AG04450 (cell line): ENCODE measurements around the gene RANBP1. TPM values are rescaled to one million over a fixed set of nuclear protein-coding genes. Genes with fewer than 3 reads are reported as not detected.

Experiments
- CTCF ChIA-PET: fragments of 300-600, 350-600 bp; formaldehyde crosslinking; extraction: SDS; loops from one replicate; lab custom pipeline; 2022; ENCODE audit warnings: antibody characterized with exemption, inconsistent platforms; lab: Charles Lee
- POLR2A ChIA-PET: fragments of 350-600 bp; formaldehyde crosslinking; extraction: SDS; loops from one replicate; lab custom pipeline; 2021; ENCODE audit warnings: antibody characterized with exemption, inconsistent platforms; lab: Yijun Ruan, JAX
- DNase-seq: peaks from one replicate; pipeline ENCODE4 v3.0.0-alpha.2; 2011; ENCODE audit warnings: low read depth, low spot score
- H3K27ac ChIP-seq: one replicate; pipeline ENCODE4 v1.5.1; 2012; ENCODE audit warnings: low read depth, low read length, control low read depth
- H3K27me3 ChIP-seq: one replicate; pipeline ENCODE4 v1.6.0; 2012; ENCODE audit warnings: low read length; ENCODE audit not compliant: control insufficient read depth, insufficient read depth
- H3K4me3 ChIP-seq: 2 replicates; pipeline ENCODE4 v1.5.1; 2011; ENCODE audit warnings: mild to moderate bottlenecking, low read depth, low read length, control low read depth
- H3K9me3 ChIP-seq: 2 replicates; pipeline ENCODE4 v1.5.1; 2012; ENCODE audit warnings: low read length; ENCODE audit not compliant: control insufficient read depth, insufficient read depth
- polyA plus RNA-seq: library from polyadenylated mRNA; depleted of rRNA; stranded (reverse); fragments of >200 nt; gene quantifications from 2 replicates; pipeline ENCODE4 v1.2.3, GENCODE V29; 2011
- TF ChIP-seq, protein P1 (sequence below): IDR thresholded peaks from 2 replicates; pipeline ENCODE4 v1.5.1; 2011; ENCODE audit warnings: low read depth, low read length, control low read depth, inconsistent platforms

RANBP1 gene
- polyA plus RNA-seq, 1 experiment = 154 TPM

DNA sequence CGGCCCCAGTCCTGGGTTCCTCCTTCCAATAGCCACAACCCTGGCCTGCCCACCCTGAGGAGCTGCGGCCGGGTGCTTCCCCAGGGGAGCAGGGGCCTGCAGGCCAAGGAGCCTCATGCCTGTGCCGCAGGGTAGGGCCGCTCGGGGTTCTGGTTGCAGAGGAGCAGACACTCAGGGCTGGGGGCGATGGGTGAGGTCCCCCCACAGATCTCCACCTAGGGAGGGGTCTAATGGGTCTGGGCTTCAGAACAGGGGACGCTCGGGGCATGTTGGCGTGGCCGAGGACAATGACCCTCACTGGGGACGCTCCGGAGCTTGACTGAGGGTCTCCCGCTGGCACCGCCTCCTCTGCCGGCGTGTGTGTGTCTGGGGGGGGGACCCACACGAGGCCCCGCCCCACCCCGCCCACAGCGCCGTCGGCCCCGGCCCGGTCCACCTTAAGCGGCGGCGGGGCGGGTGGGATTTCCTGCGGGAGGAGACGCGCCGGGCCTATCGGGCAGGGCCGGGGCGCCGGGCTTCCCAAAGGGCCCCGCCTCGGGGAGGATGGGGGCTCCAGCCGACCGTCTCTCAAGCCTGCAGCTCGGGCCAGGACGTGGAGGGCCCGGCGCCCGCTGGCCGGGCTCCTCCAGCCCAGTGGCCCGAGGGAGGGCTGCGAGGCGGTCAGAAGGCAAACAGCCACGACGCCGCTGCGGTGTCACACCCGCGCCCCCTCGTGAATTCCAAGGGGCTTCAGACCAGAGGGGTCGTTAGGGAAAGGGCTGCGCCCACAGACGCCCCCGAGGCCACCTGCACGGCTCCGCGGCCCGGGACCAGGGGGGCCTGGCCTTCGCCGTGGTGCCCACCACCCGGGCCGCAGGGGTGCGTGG lies 15.1 kb downstream of the RANBP1 start:
- Histone ChIP-seq H3K27ac (peak overlapping the region; percentile 47), H3K27me3 (no peaks in the 10 kb centered on the region), H3K4me3 (peak overlapping the region; percentile 82), H3K9me3 (no peaks in the 10 kb centered on the region)
- peak; percentile 15 for DNase-seq
- TF ChIP-seq, protein P1, sequence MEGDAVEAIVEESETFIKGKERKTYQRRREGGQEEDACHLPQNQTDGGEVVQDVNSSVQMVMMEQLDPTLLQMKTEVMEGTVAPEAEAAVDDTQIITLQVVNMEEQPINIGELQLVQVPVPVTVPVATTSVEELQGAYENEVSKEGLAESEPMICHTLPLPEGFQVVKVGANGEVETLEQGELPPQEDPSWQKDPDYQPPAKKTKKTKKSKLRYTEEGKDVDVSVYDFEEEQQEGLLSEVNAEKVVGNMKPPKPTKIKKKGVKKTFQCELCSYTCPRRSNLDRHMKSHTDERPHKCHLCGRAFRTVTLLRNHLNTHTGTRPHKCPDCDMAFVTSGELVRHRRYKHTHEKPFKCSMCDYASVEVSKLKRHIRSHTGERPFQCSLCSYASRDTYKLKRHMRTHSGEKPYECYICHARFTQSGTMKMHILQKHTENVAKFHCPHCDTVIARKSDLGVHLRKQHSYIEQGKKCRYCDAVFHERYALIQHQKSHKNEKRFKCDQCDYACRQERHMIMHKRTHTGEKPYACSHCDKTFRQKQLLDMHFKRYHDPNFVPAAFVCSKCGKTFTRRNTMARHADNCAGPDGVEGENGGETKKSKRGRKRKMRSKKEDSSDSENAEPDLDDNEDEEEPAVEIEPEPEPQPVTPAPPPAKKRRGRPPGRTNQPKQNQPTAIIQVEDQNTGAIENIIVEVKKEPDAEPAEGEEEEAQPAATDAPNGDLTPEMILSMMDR = no peak
- CTCF ChIA-PET = no interaction called here
- POLR2A ChIA-PET = interaction anchor here (3.2 kb wide), 1 partner anchor 14 kb away, joined by 12 read pairs; the partner anchor contains the start of gene TRMT2A

DNA sequence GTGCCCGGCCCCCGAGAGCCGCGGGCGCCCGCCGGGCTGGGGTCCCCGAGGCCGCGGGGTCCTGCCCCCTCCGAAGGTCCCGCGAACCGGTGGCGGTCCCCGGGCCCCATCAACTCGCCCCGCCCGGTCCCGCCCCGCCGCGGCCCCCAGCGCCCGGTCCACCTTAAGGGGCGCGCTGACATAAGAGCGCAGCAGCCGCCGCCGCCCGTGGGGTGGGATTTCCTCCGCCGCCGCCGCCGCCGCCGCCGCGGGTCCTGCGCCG lies 15.6 kb downstream of the RANBP1 start, which contains the start of gene ZDHHC8:
Gene ZDHHC8, plus strand, starts transcription at position 208 of the 262 bp plus-strand sequence. CDS start 144 bp downstream, outside the sequence.
- POLR2A ChIA-PET = no interaction called here
- DNase-seq = no peak

DNA sequence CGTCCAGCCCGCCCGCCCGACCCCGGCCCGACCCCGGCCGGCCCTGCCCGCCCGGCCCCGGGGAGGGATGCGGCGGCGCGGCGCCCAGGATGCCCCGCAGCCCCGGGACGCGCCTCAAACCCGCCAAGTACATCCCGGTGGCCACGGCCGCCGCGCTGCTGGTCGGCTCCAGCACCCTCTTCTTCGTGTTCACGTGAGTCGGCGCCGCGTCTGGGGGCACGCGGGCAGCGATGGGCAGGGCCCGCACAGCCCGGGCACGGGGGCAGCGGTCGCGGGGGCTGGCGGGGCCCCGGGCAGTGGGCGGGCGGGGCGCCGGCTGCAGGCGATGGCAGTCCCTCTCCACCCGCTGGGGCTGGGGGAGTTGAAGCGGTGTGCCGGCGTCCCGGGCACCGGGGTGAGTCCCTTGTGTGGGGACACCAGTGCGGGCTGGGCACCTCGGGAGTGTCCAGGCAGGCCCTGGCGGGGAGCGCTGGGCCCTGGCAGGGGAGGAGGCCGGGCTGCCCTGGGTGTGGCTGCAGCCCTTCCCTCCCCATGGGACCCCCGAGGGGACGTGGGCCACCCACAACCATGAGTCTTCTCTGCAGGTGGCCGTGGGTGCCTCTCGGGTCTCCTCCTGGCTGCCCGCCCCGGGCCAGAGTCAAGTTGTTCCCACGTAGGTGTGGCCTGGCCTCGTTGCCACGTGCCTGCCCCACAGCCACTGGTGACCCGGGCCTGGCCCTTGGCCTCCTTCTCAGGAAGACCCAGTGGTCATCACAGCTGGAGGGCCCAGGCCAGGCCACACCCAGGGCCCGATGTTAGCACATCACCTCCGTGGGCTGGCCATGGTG lies 16.2 kb downstream of the RANBP1 start:
- ChIA-PET CTCF (no interaction called here), POLR2A (no interaction called here)
- TF ChIP-seq, protein P1 = no peak
- Histone ChIP-seq H3K9me3 (no peaks in the 10 kb centered on the region), H3K27me3 (no peaks in the 10 kb centered on the region), H3K4me3 (peak overlapping the region; percentile 79), H3K27ac (peak overlapping the region; percentile 21)
- DNase-seq = no peak

More for the DNA sequence above, 15.6 kb downstream of the RANBP1 start, which contains the start of gene ZDHHC8:
- TF ChIP-seq, protein P1 = no peak
- Histone ChIP-seq H3K27me3 (no peaks in the 10 kb centered on the region), H3K27ac (peak within 1 kb of the TSS; percentile 47), H3K4me3 (peak within 1 kb of the TSS; percentile 82), H3K9me3 (no peaks in the 10 kb centered on the region)
- CTCF ChIA-PET = no interaction called here

DNA sequence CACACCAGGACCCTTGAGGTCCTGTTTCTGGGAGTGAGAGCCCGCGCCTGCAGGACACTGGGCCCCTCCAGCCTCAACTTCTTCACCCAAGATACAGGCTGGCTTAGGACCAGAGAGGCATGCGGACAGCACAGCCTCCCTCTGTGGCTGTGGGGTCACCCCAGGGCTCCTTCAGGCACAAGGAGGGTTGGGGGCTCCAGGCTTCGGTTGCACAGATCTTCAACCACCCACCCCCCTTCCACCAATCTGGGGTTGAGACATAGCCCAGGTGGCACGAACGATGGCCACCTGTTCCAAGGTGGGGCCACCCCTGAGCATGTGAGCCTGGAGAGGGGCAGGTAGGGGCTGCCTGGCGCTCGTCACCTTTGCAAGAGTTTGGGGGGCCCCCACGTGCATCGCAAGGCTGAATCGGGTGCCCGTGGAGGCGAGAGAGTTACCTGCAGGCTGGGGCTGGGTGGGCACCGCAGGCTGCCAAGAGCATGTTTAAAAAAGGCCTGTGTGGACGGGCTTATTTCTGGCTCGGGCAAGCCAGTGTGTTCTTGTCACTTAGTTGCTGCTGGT lies 16.9 kb downstream of the RANBP1 start:
- H3K27me3 ChIP-seq = no peaks in the 10 kb centered on the region
- DNase-seq = no peak
- ChIA-PET CTCF (interaction anchor here (0.6 kb wide), 1 partner anchor 642 kb away, joined by 3 read pairs; no protein-coding TSS in a partner anchor), POLR2A (no interaction called here)
- no peak overlapping the region for H3K27ac ChIP-seq
- peak overlapping the region; percentile 79 for H3K4me3 ChIP-seq
- H3K9me3 ChIP-seq = no peaks in the 10 kb centered on the region
- TF ChIP-seq, protein P1 = no peak
